ENCODE results near the gene GGCT.

DNA sequence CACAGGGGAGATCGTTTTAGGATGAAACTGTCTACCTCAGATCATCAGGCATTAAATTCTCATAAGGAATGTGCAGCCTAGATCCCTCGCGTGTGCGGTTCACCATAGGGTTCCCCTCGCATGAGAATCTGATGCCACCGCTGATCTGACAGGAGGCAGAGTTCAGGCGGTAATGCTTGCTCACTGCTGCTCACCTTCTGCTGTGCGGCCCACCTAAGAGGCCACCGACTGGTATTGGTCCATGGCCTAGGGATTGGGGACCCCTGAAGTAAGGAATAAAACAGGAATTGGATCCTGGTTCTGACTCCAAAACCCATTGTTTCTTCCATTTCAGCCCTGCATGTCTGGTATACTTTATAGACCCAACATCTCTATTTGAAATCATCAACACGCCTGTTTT, 30.1 kb downstream of the GGCT start:
- no peak for TF ChIP-seq POLR2A (IDR thresholded peaks at IDR 0.05; ENCODE audit: extremely low read depth, insufficient read length)
- TF ChIP-seq, protein P1, sequence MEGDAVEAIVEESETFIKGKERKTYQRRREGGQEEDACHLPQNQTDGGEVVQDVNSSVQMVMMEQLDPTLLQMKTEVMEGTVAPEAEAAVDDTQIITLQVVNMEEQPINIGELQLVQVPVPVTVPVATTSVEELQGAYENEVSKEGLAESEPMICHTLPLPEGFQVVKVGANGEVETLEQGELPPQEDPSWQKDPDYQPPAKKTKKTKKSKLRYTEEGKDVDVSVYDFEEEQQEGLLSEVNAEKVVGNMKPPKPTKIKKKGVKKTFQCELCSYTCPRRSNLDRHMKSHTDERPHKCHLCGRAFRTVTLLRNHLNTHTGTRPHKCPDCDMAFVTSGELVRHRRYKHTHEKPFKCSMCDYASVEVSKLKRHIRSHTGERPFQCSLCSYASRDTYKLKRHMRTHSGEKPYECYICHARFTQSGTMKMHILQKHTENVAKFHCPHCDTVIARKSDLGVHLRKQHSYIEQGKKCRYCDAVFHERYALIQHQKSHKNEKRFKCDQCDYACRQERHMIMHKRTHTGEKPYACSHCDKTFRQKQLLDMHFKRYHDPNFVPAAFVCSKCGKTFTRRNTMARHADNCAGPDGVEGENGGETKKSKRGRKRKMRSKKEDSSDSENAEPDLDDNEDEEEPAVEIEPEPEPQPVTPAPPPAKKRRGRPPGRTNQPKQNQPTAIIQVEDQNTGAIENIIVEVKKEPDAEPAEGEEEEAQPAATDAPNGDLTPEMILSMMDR (IDR thresholded peaks at IDR 0.05; ENCODE audit: low read depth, low read length): no peak
